Lower leg skin (tissue), 3 donors: ENCODE data around the gene KAZN.

ENCODE experiments used
- CTCF ChIP-seq, 3 donors: fragments of 450-650 bp; IDR thresholded peaks; one replicate each; pipeline ENCODE4 v1.5.1; 2016; ENCODE audit warnings: antibody characterized with exemption in 3 of 3, mild to moderate bottlenecking in 3 of 3, moderate library complexity in 2 of 3
- POLR2A ChIP-seq, 2 donors: fragments of 450-650 bp; IDR thresholded peaks; one replicate each; pipeline ENCODE4 v1.6.1; 2016 to 2017; ENCODE audit warnings: antibody characterized with exemption in 2 of 2, mild to moderate bottlenecking in 1 of 2, moderate library complexity in 1 of 2

- TF ChIP-seq CTCF (IDR thresholded peaks at IDR 0.05) (no peak), POLR2A (IDR thresholded peaks at IDR 0.05) (no peak)
These were observed 181.8 kb downstream of the KAZN start for GRCh38 chr1:14780271-14780670.
